Activated CD4-positive, CD25-positive, alpha-beta regulatory T cell treated with anti-CD3 and anti-CD28 coated beads, Interleukin-2, amount 50 U/mL, for 24 hours (primary cell): ENCODE data around the gene ITGB2.

Experiments used
- ATAC-seq, 2 donors: fragments of 150-1000 bp; cut with Tn5 transposase; one replicate each; pipeline ENCODE4 v1.10.0; 2021; ENCODE audit warnings: mild to moderate bottlenecking in 1 of 2, moderate library complexity in 1 of 2

The ITGB2 gene

DNA sequence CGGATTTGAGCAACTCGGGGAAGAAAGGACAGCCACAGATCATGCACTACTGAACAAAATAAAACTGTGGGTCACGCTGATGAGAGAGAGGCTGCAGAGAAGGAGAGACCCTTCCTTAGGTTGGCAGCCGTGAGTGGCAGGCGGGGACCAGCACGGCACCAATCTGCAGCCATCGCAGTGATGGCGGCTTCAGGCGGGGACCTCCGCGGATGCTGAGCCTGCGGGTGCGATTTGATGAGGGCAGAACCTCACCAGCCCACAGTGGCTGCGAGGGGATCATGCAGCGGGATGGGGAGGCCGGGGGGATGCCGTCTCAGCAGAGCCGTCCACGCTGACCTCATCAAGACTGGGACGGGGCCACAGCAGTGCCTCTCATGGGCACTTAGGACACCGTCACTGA lies 11.8 kb downstream of the ITGB2 start:
- no peak for ATAC-seq

DNA sequence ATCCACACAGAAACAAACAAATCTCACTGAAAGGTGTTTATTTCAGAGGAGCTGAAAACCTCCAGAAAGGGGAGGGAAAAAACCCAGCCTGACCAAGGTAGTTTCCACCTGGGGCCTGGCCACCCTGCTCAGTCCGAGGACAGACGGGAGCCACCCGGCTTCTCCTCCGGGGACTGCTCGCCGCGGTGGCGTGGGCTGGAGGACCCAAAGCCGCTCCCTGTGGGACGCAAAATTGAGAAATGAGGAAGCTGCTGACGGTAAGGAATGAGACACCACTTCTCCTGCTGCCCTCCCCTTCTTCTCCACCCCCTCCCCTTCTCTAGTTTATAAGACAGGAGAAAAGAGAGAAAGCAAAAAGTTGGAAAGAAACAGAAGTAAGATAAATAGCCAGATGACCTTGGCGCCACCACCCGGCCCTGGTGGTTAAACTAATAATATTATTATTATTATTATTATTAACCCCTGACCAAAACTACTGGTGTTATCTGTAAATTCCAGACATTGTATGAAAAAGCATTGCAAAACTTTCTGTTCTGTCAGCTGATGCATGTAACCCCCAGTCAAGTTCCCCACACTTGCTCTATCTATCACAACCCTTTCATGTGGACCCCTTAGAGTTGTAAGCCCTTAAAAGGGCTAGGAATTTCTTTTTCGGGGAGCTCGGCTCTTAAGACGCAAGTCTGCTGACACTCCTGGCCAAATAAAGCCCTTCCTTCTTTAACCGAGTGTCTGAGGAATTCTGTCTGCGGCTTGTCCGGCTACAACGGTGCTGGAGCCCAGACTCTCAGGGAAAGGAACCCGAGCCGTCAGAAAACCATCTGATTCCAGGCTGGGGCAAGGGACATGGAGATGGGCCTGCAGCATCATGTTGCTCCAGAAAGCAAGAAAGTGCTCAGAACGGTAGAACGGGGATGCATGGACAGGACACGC lies 12.5 kb downstream of the ITGB2 start:
- no peak for ATAC-seq

DNA sequence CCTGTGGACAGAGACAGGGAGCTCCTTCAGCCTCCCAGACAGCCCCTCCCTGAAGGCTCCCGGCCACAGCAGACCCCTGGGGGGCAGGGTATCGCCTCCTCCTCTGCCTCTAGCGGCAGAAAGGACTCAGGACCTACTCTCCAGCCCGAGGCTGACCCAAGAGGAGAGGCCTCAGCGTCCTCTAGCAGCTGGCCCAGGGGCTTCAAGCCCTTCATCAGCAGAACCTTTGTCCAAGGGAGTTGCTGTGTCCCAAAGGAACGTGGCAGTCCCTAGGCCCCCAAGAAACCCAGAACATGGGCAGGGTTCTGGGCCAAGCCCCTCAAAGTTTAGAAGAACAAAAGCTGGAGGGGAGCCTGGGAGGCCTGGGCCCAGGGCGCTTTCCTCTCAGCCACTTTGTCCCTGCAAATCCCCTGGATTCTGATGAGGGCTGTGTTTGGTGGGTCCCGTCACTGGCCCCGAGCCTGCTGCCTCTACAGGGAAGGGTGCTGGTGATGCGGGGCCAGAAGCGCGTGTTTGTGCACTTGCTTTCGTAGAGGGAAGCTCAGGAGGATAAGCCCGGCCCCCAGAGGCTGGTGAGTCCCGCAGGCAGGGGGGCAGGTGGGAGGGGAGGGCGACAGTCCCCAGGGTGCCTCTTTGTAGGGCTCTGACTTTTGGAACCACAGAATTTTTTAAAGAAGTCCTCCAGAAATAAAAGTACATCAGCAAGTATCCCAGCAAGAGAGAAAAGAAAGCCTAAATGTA lies 13.3 kb downstream of the ITGB2 start:
- no peak for ATAC-seq

DNA sequence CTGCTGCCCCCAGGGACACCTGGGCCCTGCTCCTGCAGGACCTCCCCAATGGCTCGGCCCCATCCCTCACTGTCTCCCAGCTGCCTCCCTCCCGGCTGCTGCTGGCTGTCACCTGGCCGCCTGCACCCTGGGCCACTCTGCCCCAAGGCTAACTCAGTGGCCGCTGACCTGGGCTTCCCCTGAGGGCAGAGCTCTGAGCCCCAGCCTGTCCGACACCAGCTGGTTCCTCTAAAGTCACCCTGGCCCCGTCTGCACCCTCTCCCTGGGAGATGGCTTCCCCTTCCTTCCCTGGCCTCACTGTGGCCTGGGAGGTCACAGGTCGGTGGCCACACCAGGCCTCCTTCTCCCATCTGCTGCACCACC lies 15.0 kb downstream of the ITGB2 start:
- no peak for ATAC-seq

DNA sequence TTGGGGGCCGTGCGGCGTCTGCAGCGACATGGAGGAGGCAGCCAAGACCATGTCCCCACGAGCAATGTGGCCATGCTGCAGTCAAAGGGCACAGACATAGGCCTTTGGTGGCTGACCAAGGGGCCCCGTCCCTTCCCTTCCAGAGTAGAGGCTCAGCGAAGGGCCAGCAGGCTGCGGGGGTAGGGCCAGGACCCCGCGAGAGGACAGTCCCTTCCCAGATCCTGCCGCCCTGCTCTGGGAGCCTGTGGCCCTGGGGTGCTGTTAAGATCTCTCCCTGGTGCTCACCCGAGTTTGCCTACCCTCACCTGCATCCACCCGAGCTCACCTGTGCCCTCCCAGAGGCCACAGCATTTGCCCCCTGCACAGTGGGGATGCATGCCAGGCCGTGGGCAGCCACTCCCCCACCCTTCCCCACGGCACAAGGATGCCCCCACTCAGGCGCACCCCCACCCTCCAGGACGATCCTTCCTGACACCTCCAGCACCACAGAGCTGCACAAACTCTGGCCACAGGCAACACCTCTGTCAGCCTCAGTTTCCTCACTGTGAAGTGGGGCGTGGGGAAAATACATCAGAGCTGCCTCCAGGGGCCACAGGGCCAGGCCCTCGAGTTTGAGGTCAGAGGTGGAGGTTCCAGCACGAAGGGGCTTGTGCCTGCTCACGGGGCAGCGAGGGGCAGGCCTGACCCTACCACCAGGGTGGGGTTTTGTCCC lies 15.5 kb downstream of the ITGB2 start:
- no peak for ATAC-seq

DNA sequence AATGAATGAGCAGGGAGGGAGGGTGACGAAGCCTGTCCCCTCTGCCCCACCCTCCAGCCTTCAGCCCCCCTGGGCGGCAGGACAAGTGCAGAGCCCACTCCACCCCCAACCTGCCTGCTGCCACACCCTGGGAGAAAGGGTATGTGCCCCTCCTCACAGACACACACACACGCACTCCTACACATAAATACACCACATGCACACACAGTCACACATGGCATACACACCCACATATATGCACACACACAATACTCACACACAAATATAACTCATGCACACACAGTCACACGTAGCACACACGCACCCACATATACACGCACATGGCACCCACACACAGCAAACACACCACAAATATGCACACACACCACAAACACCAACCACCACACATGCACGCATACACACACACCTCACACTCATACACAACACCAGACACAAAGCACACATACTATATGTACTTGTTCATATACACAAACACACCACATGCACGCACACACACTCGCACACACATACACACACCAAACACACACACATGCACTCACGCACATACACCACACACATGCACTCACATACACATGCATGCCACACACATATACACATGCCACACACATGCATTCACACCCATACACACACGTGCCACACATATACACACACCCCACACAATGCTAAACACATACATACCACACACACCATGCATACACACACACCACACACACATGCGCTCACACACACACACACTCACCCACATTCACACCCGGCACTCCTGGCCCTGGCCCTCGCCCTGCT lies 16.4 kb downstream of the ITGB2 start:
- no peak for ATAC-seq

DNA sequence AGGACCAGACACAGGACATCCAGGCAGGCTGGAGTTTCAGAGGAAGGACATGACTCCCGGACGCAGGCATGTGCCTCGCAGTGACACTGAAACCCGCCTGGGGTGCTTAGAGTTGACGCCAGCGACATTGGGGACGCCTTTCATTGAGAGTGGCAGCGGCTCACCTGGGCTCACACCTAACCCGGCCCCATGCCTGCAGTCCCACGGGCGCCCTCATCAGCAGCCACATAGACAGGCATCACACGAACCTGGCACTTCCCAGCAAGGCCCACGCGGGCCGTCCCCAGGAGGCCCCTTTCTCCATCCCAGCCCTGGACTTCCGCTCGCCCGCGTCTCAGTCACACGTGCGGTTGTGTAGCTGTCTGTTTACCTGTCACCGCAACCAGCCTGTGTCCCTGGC lies 17.0 kb downstream of the ITGB2 start:
- no peak for ATAC-seq

DNA sequence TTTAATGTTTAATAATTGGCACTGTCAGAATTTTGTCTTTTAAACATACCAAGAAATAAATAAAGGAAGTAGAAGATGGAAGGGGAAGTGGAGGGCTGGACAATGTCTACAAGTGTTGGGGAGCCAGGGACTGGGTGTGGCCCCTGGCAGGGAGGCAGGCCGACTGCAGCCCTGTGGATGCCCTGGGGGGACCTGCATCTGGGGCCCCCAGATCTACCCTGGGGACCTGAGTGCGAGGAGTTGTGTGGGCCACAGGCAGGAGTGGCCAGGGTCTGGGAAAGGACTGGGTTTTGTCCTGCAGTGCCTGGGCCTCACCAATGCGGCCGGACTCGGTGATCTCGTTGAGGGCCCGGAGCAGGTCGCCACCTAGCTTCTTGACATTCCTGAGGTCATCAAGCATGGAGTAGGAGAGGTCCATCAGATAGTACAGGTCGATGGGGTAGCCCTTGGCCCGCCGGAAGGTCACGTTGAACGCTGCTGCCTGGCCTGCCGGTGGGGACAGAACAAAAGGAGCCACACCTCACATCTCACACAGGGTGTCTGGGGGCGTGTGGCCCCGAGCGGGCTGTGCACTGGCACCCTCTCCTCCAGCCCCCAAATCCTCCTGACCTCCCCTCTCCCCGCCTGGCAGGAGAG lies 17.5 kb downstream of the ITGB2 start:
- ATAC-seq: no peak

DNA sequence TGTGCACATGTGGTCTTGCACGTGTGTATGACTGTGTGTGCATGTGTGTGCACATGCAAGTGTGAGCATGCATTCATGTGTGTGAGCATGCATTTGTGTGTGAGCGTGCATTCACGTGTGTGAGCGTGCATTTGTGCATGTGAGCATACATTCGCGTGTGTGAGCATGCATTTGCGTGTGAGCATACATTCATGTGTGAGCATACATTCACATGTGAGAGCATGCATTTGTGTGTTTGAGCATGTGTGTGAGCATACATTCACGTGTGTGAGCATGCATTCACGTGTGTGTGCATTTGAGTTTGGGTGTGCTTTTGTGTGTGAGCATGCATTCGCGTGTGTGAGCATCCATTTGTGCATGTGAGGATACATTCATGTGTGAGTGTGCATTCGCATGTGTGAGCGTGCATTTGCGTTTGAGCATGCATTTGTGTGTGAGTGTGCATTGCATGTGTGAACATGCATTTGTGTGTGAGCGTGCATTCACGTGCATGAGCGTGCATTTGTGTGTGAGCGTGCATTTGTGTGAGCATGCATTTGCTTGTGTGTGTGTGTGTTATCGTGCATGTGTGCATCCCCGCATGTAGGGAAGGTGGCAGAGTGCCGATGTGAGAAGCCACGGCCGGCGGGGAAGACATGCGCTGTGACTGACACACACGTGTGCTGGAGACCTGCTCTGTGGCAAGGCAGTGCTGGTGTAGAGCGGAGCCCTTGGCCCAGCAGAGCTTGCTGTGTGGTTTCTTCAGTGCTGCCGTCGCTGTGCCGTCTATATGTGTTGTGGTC lies 18.2 kb downstream of the ITGB2 start:
- ATAC-seq: no peak

DNA sequence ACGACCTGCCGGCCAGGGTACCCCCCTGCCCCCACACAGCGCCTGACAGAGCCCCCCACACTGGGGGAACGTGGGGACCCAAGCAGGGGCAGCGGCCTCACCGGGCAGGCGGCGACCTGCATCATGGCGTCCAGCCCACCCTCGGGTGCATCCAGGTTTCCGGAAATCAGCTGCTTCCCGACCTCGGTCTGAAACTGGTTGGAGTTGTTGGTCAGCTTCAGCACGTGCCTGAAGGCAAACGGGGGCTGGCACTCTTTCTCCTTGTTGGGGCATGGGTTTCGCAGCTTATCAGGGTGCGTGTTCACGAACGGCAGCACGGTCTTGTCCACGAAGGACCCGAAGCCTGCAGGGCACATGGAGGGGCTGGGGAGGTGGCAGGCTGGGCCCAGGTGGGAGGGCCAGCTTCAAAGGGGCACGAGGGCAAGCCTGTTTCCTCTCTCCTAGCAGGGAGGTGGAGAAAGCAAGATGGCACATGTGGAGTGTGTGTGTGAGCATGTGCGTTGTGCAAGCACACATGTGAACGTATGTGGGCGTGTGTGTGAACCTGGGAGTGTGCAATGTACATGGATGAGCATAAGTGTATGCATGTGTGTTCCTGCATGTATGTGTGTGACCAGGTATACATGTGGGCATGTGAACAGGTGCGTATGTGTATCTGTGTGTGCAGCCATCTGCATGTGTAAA lies 19.2 kb downstream of the ITGB2 start:
- ATAC-seq: no peak

DNA sequence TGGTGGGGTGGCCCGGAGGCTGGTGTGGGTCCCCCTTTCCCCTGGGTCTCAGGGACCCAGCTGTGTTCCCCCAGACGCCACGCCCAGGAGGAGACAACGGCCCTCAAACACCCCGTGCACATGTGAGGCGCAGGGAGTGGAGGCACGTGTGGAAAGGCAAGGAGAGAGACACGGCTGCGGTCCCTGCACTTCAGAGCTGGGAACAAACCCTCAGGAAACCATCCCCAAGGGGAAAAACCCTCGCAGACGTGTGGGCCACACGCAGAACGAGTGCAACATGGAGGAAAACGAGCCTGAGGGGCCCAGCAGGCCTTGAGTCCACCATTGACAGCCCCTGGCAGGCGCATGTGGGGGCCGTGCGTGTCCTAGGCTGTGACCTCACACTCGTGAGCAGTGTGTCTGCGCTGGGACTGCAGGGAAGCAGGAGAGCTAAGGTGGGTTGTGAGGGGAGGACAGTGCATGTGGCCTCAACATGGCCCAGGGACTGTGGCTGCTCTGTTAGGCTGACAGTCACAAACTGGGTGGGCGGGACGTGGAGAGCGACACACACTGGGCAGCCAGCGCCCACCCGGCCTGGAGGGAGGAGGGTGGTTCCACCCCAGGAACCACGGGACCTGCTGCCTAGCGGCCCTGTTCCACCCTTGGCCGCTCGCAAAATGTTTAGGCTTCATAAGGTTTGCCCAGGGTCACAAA lies 20.0 kb downstream of the ITGB2 start:
- no peak for ATAC-seq

DNA sequence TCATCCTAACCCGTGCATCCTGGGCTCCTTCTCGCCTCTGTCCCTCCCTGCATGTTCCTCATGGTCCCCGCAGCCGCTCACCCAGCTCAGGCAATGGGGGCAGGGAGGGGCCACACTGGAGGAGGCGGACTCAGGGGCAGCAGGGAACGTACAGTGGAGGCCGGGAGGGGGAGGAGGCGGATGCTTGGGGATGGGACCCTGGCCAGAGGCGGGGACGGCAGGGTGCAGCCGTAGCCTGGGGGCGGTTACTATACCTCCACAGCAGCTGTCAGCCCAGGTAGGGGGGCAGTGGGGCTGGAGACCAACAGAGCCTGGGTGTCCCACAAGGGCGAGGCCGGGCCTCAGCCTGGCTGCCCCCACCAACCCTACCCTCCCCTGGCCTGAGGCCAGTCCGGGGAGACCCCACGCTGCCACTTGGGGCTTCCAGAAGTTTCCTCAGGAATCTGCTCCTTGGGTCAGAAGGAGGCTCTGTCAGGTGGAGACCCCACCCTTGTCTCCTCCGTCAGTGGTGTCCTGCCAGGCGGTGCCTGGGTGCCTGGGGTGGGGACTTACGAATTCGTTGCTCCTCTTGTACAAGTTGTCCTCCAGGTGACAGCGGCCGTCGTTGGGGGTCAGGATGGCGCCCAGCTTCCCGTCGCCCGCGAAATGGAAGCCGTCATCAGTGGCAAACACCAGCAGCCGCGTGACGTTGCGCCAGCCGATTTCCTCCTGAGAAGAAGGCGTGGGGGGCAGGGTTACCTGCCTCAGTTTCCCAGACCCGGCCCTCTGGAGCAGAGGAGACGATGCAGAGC lies 20.7 kb downstream of the ITGB2 start:
- no peak for ATAC-seq

DNA sequence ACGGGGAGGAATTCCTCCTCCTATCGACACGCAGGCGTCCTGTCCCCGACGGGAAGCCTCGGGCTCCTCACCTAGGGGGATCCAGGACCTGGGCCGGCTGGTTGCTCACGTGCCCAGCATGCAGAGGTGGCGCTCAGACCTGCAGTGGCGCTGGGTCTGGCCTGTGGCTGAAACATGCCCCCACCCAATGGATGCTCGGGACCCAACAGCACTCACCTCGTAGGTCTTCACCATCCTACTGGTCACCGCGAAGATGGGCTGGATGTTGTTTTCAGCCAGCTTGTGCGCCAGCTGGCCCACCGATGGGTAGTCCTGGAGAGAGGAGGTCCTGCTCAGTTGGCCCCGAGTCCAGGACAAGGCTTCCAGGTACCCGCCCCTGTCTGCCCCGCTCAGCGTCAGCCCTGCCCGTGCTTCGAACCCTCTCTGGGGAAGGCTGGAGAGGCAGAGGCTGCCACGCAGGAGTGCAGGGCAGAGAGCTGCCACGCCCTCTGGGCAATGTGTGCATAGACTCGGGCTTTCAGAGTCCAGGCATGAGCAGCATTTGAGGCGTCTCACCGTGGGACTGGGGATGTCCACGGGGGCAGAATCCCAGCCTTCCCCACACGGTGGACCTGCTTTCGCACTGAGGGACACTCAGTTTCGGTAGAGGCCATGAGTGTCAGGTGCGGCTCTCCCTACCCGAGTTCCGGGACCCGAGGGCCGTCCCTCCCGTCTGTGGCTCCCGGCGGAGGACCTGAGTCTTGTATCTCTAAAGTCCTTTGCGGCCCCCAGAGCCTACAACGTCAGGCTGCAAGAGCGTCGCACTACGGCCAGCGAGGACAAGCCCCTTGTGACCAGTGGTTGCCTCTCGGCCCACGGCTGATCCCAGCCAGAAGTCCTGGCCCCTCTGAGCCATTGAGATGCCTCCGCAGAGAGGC lies 21.6 kb downstream of the ITGB2 start:
- no peak for ATAC-seq

DNA sequence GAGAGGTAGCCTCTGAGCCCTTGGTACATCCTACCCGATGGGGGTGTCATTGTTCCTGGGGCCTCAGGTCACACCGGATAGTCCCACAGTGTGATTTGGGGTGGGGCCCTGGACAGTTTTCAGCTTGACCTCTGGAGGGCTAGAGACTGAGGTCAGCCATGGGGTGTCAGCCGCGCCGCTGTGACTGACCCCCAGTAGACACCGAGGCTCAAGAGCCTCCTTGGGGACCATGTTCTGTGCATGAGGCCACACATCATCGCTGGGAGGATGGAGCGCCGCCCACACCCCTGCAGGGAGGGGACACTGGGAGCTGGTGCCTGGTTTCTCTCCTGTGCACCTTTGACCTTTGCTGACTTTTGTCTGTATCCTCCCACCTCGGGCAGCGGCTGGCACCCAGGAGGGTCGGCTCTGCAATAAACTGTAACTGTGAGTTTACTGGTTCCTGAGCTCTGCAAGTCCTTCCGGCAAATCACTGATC lies 22.6 kb downstream of the ITGB2 start:
- no peak for ATAC-seq

DNA sequence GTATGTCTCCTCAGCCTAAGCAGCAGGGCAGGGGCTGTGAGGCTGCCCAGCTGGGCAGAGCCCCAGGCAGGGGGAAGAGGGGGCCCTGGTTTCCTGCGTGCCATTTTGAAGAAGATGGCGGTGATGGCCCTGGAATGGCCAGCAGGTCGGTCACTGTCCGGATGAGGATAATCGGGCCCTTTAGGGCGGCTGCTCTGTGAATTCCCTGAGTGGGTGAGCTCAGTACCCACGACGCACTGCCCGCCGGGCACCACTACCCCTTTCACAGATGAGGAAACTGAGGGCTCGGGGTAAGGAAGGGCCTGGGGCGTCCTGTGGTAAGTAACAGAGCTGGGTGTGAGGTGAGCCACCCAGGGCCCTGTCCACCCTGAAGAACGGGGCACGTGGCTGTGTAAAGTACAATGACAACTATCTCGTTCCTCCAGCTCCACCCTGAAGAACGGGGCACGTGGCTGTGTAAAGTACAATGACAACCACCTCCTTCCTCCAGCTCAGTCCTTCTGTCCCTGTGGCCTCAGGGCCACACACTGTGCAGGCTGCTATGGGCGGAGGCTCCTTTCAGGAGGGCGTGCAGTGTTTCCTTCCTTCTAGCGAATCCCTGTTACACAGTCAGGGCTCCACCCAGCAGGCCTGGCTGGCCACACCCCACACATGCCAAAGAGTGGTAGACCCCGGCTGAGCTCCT lies 23.2 kb downstream of the ITGB2 start:
- ATAC-seq: peak in 1 of 2 donors; percentile 11

DNA sequence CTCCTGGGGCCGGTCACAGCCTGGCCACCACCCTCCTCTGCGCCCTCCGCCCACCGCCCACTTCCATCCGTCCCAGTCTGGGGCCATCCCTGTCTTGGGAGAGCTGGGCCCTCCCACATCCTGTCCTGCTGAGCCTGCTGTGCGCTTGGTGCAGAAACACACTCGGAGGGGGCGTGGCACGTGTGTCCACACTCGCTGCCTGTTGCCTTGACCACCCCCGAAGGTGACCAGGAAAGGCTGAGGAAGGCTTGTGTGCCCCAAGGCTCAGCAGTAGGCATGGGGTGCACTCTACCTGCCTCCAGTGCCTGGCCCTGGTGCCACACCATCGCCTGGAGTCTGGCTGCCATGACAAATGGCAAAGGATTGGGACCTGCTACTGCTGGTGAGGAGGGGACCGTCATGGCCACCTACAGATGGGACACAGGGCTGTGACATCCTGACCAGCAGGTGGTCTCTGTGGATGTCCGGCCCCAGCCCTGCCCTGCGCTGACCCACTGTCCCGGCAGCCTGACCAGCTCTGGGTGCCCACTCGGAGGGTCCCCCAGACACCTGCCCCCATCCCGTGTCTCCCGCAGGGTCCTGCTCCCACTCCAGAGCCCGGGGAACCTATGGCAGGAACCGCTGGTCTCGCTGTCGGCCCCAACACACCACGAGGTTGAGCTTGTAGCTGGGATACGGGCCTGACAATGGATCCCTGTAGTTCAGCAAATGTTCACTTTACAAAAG lies 24.0 kb downstream of the ITGB2 start:
- no peak for ATAC-seq

DNA sequence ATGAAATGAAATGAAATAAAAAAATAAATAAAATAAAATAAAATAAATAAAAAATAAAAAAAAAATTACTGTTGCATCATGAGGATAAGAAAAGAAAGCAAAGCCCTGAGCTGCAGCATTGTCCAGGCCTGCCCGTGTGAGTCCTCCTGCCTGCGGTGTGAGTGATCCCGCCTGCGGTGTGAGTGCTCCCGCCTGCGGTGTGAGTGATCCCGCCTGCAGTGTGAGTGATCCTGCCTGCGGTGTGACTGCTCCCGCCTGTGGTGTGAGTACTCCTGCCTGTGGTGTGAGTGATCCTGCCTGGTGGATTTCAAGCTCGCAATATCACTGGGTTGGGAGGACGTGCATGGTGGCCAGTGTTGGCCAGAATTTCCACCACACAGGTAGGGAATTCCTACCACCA lies 24.8 kb downstream of the ITGB2 start:
- no peak for ATAC-seq
